ENCODE results near the gene PPP1R9A. TPM values are rescaled to one million over a fixed set of nuclear protein-coding genes. Genes with fewer than 3 reads are reported as not detected.

Gene PPP1R9A
- total RNA-seq, 1 experiment from 2014 or later, result 13.5 TPM

DNA sequence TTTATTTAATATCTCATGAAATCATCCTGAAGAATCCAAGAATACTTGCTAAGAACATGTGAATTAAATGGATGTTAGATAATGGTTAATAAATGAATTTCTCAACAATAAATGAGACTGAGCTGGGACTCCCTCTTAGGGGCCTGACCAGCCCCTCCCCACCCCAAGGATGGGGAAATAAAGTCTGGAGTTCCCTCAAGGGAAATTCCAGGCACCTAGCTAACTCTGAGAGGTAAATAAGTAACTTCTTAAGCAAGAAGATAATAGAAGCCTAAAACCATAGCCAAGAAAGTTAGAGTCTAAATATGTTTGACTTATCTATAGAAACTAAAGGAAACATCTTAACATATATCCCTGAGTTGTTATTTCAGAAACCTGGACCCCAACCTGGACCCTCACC, 32.2 kb upstream of the PPP1R9A start:
- ChIA-PET RAD21 (ENCODE audit: low non-redundant PET in 1 of 2, low total read pairs in 2 of 2, uncharacterized antibody in 2 of 2, unreplicated experiment in 2 of 2) (no interaction called here), POLR2A (no interaction called here), CTCF (no interaction called here)
- H3K79me2 ChIP-seq (ENCODE audit: insufficient read depth, low read length), result no peaks in the 10 kb centered on the region
- BruUV-seq (replicated peaks), result no TSS peak
- H3K36me3 ChIP-seq (ENCODE audit: control insufficient read depth in 1 of 2, insufficient read depth in 2 of 2, low read length in 2 of 2), result no peaks in the 10 kb centered on the region
- no peak overlapping the region for H3K9ac ChIP-seq (ENCODE audit: low read length)
- no peak overlapping the region for H2AFZ ChIP-seq (ENCODE audit: low read depth, low read length, poor library complexity, severe bottlenecking)
- TF ChIP-seq FOSL1 (IDR thresholded peaks at IDR 0.05; ENCODE audit: low read depth), result no peak
- no peak for TF ChIP-seq YY1 (IDR thresholded peaks at IDR 0.05; ENCODE audit: extremely low read depth, insufficient replicate concordance, low read depth, low read length)
- no peak for TF ChIP-seq EZH2phosphoT487 (IDR thresholded peaks at IDR 0.05; ENCODE audit: borderline replicate concordance)
- no peak overlapping the region for H3K27ac ChIP-seq (ENCODE audit: low read depth, low read length)
- DNase-seq (ENCODE audit: low read depth, low spot score) (no peak), ATAC-seq (no peak)
- intact Hi-C loops (cut with micrococcal nuclease), result no loop called here
- H4K20me1 ChIP-seq (ENCODE audit: insufficient read depth), result no peaks in the 10 kb centered on the region
- no peaks in the 10 kb centered on the region for H3K9me2 ChIP-seq (ENCODE audit: insufficient read depth)
- no peaks in the 10 kb centered on the region for H3K27me3 ChIP-seq (ENCODE audit: insufficient read depth, low read length)
- H3K4me2 ChIP-seq (ENCODE audit: low read length), result no peak overlapping the region
- H3K9me3 ChIP-seq (ENCODE audit: control insufficient read depth in 1 of 2, insufficient read depth in 1 of 2, low read depth in 1 of 2, low read length in 2 of 2), result peaks cover 6 to 7% of the 10 kb centered on the region in 2 experiments; a peak in 2 of 4 replicates
- no peak overlapping the region for H3K4me3 ChIP-seq (replicated peaks in 1 of 2; ENCODE audit: low read depth in 1 of 2, low read length in 2 of 2)
- no peaks in the 10 kb centered on the region for H3K4me1 ChIP-seq (ENCODE audit: control insufficient read depth in 1 of 2, insufficient read depth in 2 of 2, low read length in 2 of 2)

DNA sequence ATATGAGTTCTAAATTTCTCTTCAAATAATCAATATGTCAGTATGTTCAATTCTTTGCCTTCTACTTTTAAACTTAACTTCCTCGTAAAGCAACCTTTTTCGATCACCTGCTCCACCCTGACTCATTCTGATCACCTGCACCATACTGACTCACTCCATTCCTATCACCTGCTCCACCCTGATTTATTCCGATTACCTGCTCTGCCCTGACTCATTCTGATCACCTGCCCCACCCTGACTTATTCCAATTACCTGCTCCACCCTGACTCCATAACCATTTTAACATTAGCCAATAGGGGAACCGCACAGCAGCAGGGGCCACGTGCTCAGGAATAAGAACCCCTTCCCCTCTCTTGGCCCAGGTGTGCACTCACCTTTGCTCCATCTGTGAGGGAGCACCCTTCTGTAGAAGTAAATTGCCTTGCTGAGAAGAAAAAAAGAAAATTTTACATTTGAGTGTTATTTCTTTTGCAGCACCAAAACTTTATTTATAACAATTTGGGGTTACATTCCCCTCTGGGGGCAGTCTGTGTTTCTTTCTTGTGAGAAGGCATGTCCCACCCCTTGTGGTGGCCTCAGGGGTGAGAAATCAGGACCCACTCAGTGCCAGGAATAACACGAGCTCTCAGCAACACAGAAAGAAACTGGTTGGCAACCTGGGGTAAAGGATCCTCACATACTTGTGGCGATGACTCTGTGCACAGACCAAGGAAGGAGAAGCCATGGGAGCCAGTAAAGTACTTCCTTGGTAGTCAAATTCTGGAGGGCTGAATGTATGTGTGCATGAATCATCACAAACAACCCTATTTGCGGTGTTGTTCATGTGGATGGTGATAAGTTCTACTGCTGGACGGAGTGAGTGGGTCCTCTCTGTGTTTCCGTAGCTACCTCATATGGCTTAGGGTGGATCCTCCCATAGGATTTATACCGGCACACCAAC, 29.4 kb upstream of the PPP1R9A start:
- no peak overlapping the region for H3K9ac ChIP-seq (ENCODE audit: low read length)
- H4K20me1 ChIP-seq (ENCODE audit: insufficient read depth), result no peaks in the 10 kb centered on the region
- no peak overlapping the region for H3K4me3 ChIP-seq (replicated peaks in 1 of 2; ENCODE audit: low read depth in 1 of 2, low read length in 2 of 2)
- intact Hi-C loops (cut with micrococcal nuclease), result no loop called here
- no peaks in the 10 kb centered on the region for H3K36me3 ChIP-seq (ENCODE audit: control insufficient read depth in 1 of 2, insufficient read depth in 2 of 2, low read length in 2 of 2)
- no TSS peak for BruUV-seq (replicated peaks)
- no peaks in the 10 kb centered on the region for H3K79me2 ChIP-seq (ENCODE audit: insufficient read depth, low read length)
- RAD21 ChIA-PET (ENCODE audit: low non-redundant PET in 1 of 2, low total read pairs in 2 of 2, uncharacterized antibody in 2 of 2, unreplicated experiment in 2 of 2), result no interaction called here
- no peak overlapping the region for H3K27ac ChIP-seq (ENCODE audit: low read depth, low read length)
- DNase-seq (ENCODE audit: low read depth, low spot score) (peak; percentile 12), ATAC-seq (no peak; the same call in 1 of the 2 replicates)
- CTCF ChIA-PET, result no interaction called here
- no peaks in the 10 kb centered on the region for H3K9me2 ChIP-seq (ENCODE audit: insufficient read depth)
- H3K4me1 ChIP-seq (ENCODE audit: control insufficient read depth in 1 of 2, insufficient read depth in 2 of 2, low read length in 2 of 2), result no peaks in the 10 kb centered on the region
- no peaks in the 10 kb centered on the region for H3K27me3 ChIP-seq (ENCODE audit: insufficient read depth, low read length)
- no peak overlapping the region for H3K4me2 ChIP-seq (ENCODE audit: low read length)
- POLR2A ChIA-PET, result no interaction called here
- peaks cover 6 to 7% of the 10 kb centered on the region in 2 experiments; a peak in 2 of 4 replicates for H3K9me3 ChIP-seq (ENCODE audit: control insufficient read depth in 1 of 2, insufficient read depth in 1 of 2, low read depth in 1 of 2, low read length in 2 of 2)
- H2AFZ ChIP-seq (ENCODE audit: low read depth, low read length, poor library complexity, severe bottlenecking), result no peak overlapping the region
- TF ChIP-seq SP1 (IDR thresholded peaks at IDR 0.05; ENCODE audit: low read depth), result 0 out of 2 replicates have a peak, but pooled peaks have one; percentile 11
- peak; percentile 92; the same call in 1 of the 2 replicates for TF ChIP-seq CBX3 (IDR thresholded peaks at IDR 0.05; ENCODE audit: low read depth)
- TF ChIP-seq SIN3A (IDR thresholded peaks at IDR 0.05; ENCODE audit: low read depth), result no peak
- 0 out of 2 replicates have a peak, but pooled peaks have one; percentile 14 for TF ChIP-seq JUND (IDR thresholded peaks at IDR 0.05)
- no peak for TF ChIP-seq CEBPB (IDR thresholded peaks at IDR 0.05; ENCODE audit: low read depth)
- TF ChIP-seq, protein P1, sequence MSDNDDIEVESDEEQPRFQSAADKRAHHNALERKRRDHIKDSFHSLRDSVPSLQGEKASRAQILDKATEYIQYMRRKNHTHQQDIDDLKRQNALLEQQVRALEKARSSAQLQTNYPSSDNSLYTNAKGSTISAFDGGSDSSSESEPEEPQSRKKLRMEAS (IDR thresholded peaks at IDR 0.05), result no peak
- TF ChIP-seq FOSL1 (IDR thresholded peaks at IDR 0.05; ENCODE audit: low read depth), result peak; percentile 31; the same call in 1 of the 2 replicates
- no peak for TF ChIP-seq EZH2 (IDR thresholded peaks at IDR 0.05)
- no peak for TF ChIP-seq ZFX (IDR thresholded peaks at IDR 0.05)
- no peak for TF ChIP-seq YY1 (IDR thresholded peaks at IDR 0.05; ENCODE audit: extremely low read depth, insufficient replicate concordance, low read depth, low read length)
- no peak for TF ChIP-seq TCF7L2 (IDR thresholded peaks at IDR 0.05; ENCODE audit: borderline replicate concordance, extremely low read depth, insufficient read depth, insufficient read length)
- TF ChIP-seq EZH2phosphoT487 (IDR thresholded peaks at IDR 0.05; ENCODE audit: borderline replicate concordance), result no peak
